K562 (cell line): ENCODE measurements around the gene R3HDM2. TPM values are rescaled to one million over a fixed set of nuclear protein-coding genes. Genes with fewer than 3 reads are reported as not detected.
A peak's percentile ranks its signal among the peaks of the same experiment; 100 is the strongest.

ENCODE experiments used
- CBX1 ChIP-seq: sonication (generic); IDR thresholded peaks from 2 replicates; pipeline ENCODE4 v1.6.1; 2016; ENCODE audit warnings: antibody characterized with exemption, low read depth, mild to moderate bottlenecking
- CBX3 ChIP-seq, 2 experiments: IDR thresholded peaks; 1 replicate in 1 of 2; 2 replicates in 1 of 2; pipeline ENCODE4 v1.6.1; 2012; ENCODE audit warnings: inconsistent platforms in 2 of 2, low read length in 2 of 2, borderline replicate concordance in 1 of 2, control low read depth in 1 of 2
- CCAR2 ChIP-seq: fragments of 200-400 bp; formaldehyde crosslinking; IDR thresholded peaks from 2 replicates; pipeline ENCODE4 v1.6.1; 2017; ENCODE audit warnings: mild to moderate bottlenecking, low read depth, low read length
- FOXM1 ChIP-seq, 2 experiments: fragments of 450-650 bp in 1 of 2; sonication (generic) in 1 of 2; formaldehyde crosslinking in 1 of 2; IDR thresholded peaks; 2 replicates each; pipeline versions ENCODE4 v1.6.1 to v1.9.0; 2017 to 2022; ENCODE audit warnings: low read depth in 2 of 2, mild to moderate bottlenecking in 2 of 2, missing genetic modification reagents in 1 of 2, moderate library complexity in 1 of 2
- FOXP1 ChIP-seq: sonication (generic); formaldehyde crosslinking; IDR thresholded peaks from 2 replicates; pipeline ENCODE4 v1.8.0; 2022; ENCODE audit warnings: mild to moderate bottlenecking, missing genetic modification reagents
- MAFK ChIP-seq: IDR thresholded peaks from 2 replicates; pipeline ENCODE4 v1.6.1; 2011; ENCODE audit warnings: low read length, improper control_type of control experiment
- POLR2H ChIP-seq: IDR thresholded peaks from 2 replicates; pipeline ENCODE4 v1.6.1; 2016; ENCODE audit warnings: missing genetic modification characterization, low read depth, mild to moderate bottlenecking, control low read depth, missing compliant biosample characterization, moderate library complexity
- SIN3B ChIP-seq: fragments of 450-650 bp; IDR thresholded peaks from 2 replicates; pipeline ENCODE4 v1.6.1; 2017; ENCODE audit warnings: low read depth, mild to moderate bottlenecking, moderate library complexity
- polyA plus RNA-seq, 8 experiments: library from polyadenylated mRNA; depleted of rRNA in 4 of 8; stranded (reverse) in 5 of 8; unstranded in 3 of 8; fragments of >200 nt; fragmentation: Nextera tagmentation in 2 of 8; fragmentation: Illumina TruSeq in 1 of 8; extraction: Ambion mirVana in 2 of 8; extraction: Trizol in 1 of 8; gene quantifications; 2 replicates each; pipeline versions ENCODE4 v1.2.1 to v1.2.3, GENCODE V29; 2011 to 2014; ENCODE audit warnings: inconsistent platforms in 1 of 8, missing spikeins in 1 of 8
- total RNA-seq, 7 experiments: library from RNA; depleted of rRNA in 6 of 7; stranded (reverse); fragments of >200 nt in 6 of 7; fragmentation: Illumina TruSeq in 2 of 7; extraction: Trizol in 2 of 7; gene quantifications; 2 replicates each; pipeline versions ENCODE4 v1.2.1 to v1.2.3, GENCODE V29; 2011 to 2021; ENCODE audit warnings: low replicate concordance in 1 of 7
- TF ChIP-seq, protein P1 (sequence below): IDR thresholded peaks from 2 replicates; pipeline ENCODE4 v1.6.1; 2011; ENCODE audit warnings: borderline replicate concordance, low read depth, mild to moderate bottlenecking, moderate library complexity, low read length; ENCODE audit not compliant: insufficient read depth, poor library complexity, severe bottlenecking

R3HDM2 gene
- total and polyA plus RNA-seq, 9 of the 15 experiments (the other 6 are each of a cell fraction or from before 2014, with no cell fraction given) = 3.3 to 18.8 (median 9.0) TPM

GRCh38 chr12:57242691-57243454 lies 188.0 kb downstream of the R3HDM2 start (continued):
- TF ChIP-seq CBX1 (no peak), POLR2H (no peak), CBX3 (IDR thresholded peaks at IDR 0.05; ENCODE audit: borderline replicate concordance in 1 of 2, low read length in 2 of 2) (0 out of 3 replicates have a peak, but pooled peaks of 1 of the 2 experiments have one; percentile 21), CCAR2 (no peak), MAFK (peak; percentile 78), FOXP1 (CRISPR knock-in tag) (peak; percentile 66; the same call in 1 of the 2 replicates), FOXM1 (IDR thresholded peaks at IDR 0.05; ENCODE audit: low read depth) (no peak), FOXM1 (CRISPR knock-in tag; IDR thresholded peaks at IDR 0.05; ENCODE audit: low read depth) (no peak), SIN3B (no peak)
- TF ChIP-seq, protein P1, sequence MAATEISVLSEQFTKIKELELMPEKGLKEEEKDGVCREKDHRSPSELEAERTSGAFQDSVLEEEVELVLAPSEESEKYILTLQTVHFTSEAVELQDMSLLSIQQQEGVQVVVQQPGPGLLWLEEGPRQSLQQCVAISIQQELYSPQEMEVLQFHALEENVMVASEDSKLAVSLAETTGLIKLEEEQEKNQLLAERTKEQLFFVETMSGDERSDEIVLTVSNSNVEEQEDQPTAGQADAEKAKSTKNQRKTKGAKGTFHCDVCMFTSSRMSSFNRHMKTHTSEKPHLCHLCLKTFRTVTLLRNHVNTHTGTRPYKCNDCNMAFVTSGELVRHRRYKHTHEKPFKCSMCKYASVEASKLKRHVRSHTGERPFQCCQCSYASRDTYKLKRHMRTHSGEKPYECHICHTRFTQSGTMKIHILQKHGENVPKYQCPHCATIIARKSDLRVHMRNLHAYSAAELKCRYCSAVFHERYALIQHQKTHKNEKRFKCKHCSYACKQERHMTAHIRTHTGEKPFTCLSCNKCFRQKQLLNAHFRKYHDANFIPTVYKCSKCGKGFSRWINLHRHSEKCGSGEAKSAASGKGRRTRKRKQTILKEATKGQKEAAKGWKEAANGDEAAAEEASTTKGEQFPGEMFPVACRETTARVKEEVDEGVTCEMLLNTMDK = peak; percentile 95
